GM03348 (cell line): ENCODE data around the gene CEP120.
A peak's percentile ranks its signal among the peaks of the same experiment; 100 is the strongest.
"Not testable (repeated sequence)": the region's sequence is repeated elsewhere in the genome, so short reads cannot be mapped to it uniquely, and the experiment has no call there.

Experiments
- DNase-seq: peaks from one replicate; pipeline ENCODE4 v3.0.0; 2012; ENCODE audit warnings: low spot score

CEP120 gene

DNA sequence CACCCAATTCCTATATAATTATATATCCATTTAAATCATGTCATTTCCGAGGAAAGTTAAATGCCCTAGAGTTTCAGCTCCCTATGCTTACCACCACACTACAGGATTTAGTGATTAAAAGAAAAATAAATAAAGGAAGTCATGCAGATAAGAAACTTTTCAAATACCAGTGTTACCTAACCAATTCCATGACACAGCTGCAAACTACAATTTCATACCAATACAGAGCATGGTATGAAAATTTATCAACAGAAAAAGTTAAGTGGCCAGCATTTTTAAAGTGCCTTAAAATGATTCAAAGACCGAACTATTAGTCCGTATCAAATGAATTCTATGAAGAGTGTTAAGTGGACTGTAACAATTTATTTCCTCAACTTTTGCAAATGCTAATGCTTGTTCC is 35.9 kb downstream of the CEP120 start:
- DNase-seq = no peak

- DNase-seq = no peak
Observed at GRCh38 chr5:123382252-123382651, 41.0 kb downstream of the CEP120 start.

GRCh38 chr5:123371575-123372179 is 51.5 kb downstream of the CEP120 start:
- peak; percentile 14 for DNase-seq

- DNase-seq = no peak
Observed at GRCh38 chr5:123369371-123369968, 53.7 kb downstream of the CEP120 start.

DNA sequence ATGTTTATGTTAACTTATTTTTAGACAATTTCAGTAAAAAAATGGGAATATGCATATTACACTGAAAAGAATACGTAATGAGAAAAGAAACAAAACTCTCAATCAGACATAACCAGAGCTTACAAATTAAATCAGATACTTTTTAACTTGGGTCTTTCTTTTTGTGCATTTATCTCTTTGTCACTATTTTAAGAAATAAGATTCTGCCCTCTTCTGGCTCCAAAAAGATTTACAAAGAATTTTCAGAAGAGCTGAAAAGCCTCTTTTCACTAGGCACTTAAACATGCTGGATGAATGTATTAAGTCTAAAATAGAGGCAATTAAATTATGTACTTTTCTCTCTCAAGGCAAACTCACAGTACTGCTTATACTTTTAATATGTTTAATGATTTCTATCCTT is 55.5 kb downstream of the CEP120 start:
- DNase-seq = no peak

DNA sequence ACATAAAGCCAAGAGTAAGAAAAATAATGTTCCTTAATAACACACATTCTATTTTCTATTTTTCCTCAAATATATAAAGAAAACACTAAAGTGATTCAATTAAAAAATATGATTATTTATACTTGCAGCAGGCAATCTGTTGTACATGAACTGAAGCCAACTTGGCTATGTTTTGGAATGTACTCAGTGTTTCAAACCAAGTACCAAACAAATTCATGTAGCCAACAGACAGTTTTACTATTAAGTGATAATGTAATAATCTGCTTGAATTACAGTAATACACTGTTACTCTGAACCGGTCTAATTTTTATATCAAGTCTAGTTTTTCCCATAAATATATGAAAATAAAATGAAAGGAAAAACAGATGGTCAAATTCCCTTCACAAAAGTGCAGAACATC is 58.0 kb downstream of the CEP120 start:
- peak; percentile 19 for DNase-seq

DNA sequence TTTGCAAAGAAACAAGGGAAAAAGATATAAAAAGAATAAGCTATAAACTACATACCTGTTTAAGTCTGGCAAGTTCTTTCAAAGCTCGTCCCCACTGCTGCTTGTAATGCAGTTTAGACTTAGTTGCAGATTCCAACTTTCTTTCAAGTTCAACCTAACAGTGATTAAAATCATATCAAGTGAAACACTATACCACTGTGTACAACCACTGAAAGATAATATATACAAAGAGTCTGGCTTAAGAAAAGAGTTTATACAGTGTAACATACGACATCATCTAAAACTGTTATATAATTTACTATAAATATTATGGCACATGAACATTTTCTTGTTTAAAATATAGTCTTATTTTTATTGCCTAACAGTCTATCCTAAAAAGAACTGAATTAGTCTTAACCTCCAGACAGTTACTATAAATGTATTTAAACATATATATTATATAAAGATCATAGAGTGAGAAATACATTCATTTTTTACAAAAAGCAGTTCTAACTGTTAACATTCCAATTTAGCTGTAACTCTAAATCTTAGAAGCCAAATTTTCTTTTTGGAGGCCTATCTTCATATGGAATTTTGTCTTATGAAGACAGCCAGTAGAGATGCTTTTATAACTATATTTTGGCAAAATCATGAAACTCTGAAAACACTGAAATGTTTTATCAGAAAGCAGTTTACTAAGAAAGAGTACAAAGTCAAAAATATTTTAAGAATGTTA is 58.6 kb downstream of the CEP120 start:
- no peak for DNase-seq

- no peak for DNase-seq
Observed at GRCh38 chr5:123360910-123361309, 62.3 kb downstream of the CEP120 start.

DNA sequence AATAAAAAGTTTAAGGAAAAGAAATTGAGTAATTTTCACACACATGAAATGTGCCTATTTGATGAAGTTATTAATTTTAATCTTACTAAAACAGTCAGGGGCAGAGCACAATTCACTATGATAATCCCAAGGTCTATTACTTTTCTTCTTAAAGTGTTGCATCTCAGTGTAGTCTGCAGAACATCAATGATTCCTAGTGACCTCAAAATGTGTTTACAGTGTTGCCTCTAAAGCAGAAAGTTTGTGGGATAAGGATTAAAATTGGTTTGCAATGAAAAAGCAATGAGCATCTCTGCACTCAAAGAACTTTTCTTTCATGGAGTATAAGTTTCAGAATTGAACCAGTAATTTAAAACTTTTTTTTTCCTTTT is 63.0 kb downstream of the CEP120 start:
- no peak for DNase-seq

DNA sequence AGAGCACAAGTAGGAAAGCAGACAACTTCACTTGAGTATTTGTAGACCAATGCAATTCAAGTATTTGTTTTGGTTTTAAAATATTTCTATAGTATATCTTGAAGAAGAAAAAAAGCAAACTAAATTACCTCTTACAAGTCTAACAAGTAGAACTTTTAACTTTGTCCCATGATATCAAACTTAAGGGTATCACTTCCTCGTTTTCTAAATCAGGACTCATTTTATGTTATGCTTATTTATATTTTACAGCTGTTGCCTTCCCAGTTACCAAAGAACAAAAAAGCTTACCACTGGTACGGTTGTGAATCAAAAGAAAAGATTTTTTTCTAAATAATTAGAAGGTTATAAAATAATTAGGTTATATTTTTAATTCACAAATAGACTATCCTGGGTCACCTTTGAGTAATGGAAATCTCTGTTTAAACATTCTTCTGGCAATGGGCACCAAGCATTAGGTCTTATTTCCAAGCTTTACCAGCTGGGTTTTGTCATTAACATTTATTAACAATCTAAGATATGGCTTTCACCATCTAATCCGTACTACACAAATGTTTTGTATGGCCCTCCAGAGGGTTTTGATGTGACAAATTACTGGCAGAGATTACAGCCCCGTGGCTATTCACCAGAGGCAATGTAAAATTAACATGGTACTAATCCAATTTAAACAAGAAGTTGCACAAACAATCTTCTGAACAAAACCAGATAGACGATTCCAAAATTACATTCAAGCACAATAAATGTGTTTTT is 63.6 kb downstream of the CEP120 start:
- DNase-seq = peak; percentile 2

GRCh38 chr5:123358751-123359150 is 64.5 kb downstream of the CEP120 start:
- DNase-seq = no peak

DNA sequence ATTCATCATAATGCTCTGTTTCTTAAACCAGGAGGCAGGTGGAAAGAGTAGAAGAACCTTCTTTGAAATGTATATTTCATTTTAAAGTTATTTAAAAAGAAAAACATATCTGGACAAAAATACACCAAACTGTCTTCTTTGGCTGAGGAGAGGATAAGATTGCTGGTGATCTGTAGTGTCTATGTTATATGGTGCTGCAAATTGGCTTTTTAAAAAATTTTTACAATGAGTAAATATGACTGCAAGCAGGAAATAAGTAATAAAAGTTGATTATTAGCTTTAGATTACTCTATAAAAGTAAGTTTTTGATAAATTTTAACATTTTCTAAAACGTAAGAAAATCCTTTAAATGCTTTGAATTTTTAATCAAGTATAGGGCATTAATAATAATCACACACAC is 64.9 kb downstream of the CEP120 start:
- DNase-seq = no peak

GRCh38 chr5:123351820-123352219 is 71.4 kb downstream of the CEP120 start:
- DNase-seq = no peak

- DNase-seq = no peak
Observed at GRCh38 chr5:123351240-123351639, 72.0 kb downstream of the CEP120 start.

- DNase-seq = no peak
Observed at GRCh38 chr5:123350742-123351141, 72.5 kb downstream of the CEP120 start.

DNA sequence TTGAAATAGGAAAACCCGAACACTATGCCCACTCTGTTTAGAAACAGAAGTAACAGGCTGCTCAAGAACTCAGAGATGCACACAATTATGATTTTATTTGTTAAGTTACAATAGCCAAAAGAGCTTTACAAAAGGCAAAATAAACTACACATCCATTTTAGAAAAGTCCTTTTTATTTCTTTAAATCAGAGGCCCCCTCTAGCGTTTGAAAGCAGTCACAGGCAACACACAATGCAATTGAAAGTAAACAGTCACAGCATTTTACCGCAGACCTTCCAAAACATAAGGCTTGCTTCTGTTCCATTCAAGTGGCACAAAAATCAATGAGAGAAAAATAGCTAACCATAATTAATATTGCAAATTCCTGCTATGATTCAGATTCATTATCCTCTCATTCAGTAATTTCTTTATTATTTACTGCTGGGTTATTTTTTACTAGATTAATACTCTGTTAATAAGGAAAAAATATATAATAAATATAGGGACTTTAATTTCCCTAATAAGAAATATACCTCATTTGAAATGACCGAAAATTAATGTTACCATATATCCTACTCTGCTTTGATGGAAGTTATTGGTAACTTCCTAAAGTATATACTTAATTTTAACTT is 78.3 kb downstream of the CEP120 start:
- peak; percentile 43 for DNase-seq

- no peak for DNase-seq
Observed at GRCh38 chr5:123340928-123341327, 82.3 kb downstream of the CEP120 start.

DNA sequence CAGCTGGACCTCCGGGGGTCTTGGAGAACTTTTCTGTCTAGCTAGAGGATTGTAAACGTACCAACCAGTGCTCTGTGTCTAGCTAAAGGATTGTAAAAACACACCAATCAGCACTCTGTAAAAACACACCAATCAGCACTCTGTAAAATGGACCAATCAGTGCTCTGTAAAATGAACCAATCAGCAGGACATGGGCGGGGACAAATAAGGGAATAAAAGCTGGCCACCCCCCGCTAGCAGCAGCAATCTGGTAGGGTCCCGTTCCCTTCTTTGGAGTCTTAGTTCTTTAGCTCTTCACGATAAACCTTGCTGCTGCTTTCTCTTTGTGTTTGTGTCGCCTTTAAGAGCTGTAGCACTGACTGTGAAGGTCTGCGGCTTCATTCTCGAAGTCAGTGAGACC is 114.8 kb downstream of the CEP120 start:
- DNase-seq = not testable (repeated sequence)

- no peak for DNase-seq
Observed at GRCh38 chr5:123305751-123306150, 117.5 kb downstream of the CEP120 start.

- no peak for DNase-seq
Observed at GRCh38 chr5:123304777-123305316, 118.4 kb downstream of the CEP120 start.

GRCh38 chr5:123303802-123304201 is 119.4 kb downstream of the CEP120 start:
- DNase-seq = no peak

DNA sequence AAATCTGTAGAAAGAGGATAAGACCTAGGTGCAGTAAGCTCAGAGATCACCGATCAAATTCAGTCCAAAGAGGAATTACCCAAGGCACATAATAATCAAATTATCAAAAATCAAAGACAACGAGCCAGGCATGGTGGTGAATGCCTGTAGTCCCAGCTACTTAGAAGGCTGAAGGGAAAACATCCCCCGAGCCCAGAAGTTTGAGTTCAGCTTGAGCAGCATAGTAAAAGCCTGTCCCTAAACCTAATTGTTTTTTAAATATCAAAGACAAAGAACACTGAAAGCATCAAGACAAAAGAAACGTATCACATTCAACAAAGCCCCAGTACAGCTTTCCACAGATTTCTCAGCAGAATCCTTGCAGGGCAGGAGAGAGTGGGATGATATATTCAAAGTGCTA is 122.9 kb downstream of the CEP120 start:
- no peak for DNase-seq
